Measurements from ENCODE around the gene ACADVL.

ACADVL gene

GRCh38 chr17:7250695-7251627 is 31.2 kb downstream of the ACADVL start:
- no peak for DNase-seq (ENCODE audit: low read depth in 2 of 3, low spot score in 1 of 3)

- DNase-seq (ENCODE audit: low read depth in 2 of 3, low spot score in 1 of 3), result peak; percentile 96 to 99 (median 98)
These were observed 32.0 kb downstream of the ACADVL start, which contains the start of gene CTDNEP1 for GRCh38 chr17:7251661-7252175. Gene CTDNEP1, minus strand, starts transcription at chr17:7251734. Its CDS starts 438 bp downstream, at chr17:7251296.

GRCh38 chr17:7252176-7253043 is 32.7 kb downstream of the ACADVL start, which contains the start of gene ELP5:
Gene ELP5, plus strand, starts transcription at chr17:7252215. Its CDS starts 336 bp downstream, at chr17:7252551.
- peak; percentile 84 to 88 (median 87) for DNase-seq (ENCODE audit: low read depth in 2 of 3, low spot score in 1 of 3)

GRCh38 chr17:7253082-7253481 is 33.3 kb downstream of the ACADVL start:
- DNase-seq (ENCODE audit: low read depth in 2 of 3, low spot score in 1 of 3), result no peak

DNA sequence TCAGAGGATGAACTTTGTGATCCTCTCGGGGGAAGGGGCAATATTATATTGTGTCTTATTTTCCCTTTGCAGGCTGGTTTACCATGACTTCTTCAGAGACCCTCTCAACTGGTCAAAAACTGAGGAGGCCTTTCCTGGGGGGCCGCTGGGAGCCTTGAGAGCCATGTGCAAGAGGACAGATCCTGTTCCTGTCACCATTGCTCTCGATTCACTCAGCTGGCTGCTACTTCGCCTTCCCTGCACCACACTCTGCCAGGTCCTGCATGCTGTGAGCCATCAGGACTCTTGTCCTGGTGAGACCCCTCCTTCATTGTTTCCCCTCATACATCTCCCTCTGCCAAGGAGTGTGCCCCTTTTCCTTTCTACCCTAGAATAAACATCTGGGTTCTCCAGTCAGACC is 34.8 kb downstream of the ACADVL start:
- no peak for DNase-seq (ENCODE audit: low read depth in 2 of 3, low spot score in 1 of 3)

DNA sequence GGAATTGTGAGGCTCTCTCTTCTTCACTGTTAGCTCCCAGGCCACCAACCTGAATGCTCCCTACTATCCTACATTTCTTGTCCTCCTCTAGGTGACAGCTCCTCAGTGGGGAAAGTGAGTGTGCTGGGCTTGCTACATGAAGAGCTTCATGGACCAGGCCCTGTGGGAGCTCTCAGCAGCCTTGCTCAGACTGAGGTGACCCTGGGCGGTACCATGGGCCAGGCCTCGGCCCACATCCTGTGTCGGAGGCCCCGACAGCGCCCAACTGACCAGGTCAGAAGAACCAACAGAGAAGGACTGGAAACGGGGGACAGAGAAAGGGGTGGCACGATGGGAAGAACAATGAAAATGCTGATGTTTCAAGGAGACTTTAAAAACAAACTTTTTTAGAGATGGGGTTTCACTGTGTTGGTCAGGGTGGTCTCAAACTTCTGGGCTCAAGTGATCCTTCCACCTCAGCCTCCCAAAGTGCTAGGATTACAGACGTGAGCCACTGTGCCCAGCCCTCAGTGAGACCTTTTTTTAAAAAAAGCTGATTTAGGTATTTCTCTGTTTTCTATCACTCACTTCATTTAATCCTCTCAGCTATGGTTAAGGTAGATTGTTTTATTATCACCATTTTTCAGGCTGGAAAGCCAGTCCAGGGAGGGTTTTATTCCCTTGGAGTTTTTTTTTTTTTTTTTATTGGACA is 37.2 kb downstream of the ACADVL start:
- no peak for DNase-seq (ENCODE audit: low read depth in 2 of 3, low spot score in 1 of 3)

DNA sequence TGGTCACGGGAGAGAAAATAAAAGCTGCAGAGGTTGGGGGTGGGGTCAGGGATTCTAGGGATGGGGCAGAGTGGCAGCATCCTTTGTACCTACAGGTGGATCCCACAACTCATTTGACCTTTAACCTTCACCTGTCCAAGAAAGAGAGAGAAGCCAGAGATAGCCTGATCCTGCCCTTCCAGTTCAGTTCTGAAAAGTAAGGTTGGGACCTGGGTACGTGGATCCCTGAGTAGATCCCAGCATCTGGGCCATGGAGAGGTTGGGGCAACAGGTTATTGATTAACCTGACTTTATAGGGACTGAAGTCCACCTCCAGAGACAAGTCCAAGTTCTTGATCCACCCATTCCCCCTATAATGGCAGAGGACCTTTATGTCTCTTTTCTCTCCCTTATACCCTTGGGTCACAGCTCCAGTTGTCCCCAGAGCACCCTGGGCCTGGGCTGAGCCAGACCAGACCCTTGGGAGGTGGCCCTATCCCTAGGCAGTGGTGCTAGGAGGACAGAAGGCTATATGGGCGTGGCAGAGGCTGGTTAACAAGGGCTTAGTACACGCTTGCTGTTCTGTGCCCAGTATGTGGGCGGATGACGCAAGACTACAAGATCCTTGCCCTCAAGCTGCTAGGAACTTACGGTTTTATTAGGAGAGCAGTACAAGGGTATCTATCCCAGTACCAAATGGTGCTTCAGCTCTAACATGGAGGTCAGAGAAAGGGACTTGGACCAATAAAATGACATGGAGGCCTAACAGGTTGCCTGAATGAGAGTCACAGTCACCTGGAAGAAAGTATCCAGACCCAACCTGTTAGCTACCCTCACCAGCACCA is 39.2 kb downstream of the ACADVL start:
- DNase-seq (ENCODE audit: low read depth in 2 of 3, low spot score in 1 of 3), result no peak

DNA sequence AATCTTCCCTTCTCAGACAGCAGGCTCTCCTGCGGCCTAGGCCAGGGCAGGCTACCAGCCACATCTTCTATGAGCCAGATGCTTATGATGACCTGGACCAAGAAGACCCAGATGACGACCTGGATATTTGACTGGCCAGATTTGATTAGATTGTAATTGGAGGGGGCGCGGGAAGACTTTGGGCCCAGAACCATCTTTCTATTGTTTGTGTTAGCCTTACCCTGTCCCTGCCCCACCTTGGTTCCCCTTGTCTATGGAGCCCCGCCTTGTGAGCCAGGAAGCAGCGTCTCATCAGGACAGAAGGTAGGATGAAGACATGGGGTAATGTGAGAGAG is 39.8 kb downstream of the ACADVL start:
- no peak for DNase-seq (ENCODE audit: low read depth in 2 of 3, low spot score in 1 of 3)

- no peak for DNase-seq (ENCODE audit: low read depth in 2 of 3, low spot score in 1 of 3)
These were observed 40.4 kb downstream of the ACADVL start for GRCh38 chr17:7260151-7260550.

DNA sequence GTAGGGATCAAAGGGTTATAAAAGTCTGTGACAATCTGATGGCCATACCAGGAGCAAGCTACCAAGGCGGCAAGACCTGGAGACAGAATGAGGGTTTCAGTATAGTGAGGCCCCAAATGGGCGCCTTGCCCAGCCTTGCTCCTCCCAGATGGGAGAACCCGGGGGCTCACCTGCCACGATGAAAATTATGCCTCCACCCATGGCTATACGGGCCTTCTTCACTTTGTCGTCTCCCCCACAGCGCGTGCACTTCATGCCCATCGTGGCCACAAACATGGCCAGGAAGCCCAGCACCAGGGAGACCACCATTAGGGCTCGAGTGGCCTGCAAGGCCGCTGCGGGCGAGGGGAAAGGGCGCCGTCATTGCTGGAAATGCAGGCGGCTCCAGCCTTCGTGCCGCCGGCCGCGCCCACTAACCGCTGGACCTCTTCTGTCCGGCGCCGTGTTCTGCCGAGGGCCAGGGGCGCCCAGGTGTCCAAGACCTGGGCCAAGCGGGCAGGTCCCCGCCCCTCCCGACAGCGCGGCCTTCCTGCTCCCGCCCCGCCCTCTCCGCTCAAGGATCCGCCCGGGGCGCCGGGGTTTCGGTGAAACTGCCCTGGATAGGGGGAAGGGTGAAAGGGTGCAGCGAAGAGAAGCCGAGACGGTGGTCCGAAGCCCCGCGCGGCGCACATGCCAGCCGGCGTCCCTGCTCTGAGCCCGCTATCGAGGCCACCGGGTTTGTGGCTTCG is 41.1 kb downstream of the ACADVL start:
- no peak for DNase-seq (ENCODE audit: low read depth in 2 of 3, low spot score in 1 of 3)

- no peak for DNase-seq (ENCODE audit: low read depth in 2 of 3, low spot score in 1 of 3)
These were observed 41.8 kb downstream of the ACADVL start for GRCh38 chr17:7261379-7262191.

- no peak for DNase-seq (ENCODE audit: low read depth in 2 of 3, low spot score in 1 of 3)
These were observed 42.6 kb downstream of the ACADVL start, which contains the start of gene CLDN7 for GRCh38 chr17:7262192-7262934. Gene CLDN7, minus strand, starts transcription at chr17:7262478. Its CDS starts 435 bp downstream, at chr17:7262043.

DNA sequence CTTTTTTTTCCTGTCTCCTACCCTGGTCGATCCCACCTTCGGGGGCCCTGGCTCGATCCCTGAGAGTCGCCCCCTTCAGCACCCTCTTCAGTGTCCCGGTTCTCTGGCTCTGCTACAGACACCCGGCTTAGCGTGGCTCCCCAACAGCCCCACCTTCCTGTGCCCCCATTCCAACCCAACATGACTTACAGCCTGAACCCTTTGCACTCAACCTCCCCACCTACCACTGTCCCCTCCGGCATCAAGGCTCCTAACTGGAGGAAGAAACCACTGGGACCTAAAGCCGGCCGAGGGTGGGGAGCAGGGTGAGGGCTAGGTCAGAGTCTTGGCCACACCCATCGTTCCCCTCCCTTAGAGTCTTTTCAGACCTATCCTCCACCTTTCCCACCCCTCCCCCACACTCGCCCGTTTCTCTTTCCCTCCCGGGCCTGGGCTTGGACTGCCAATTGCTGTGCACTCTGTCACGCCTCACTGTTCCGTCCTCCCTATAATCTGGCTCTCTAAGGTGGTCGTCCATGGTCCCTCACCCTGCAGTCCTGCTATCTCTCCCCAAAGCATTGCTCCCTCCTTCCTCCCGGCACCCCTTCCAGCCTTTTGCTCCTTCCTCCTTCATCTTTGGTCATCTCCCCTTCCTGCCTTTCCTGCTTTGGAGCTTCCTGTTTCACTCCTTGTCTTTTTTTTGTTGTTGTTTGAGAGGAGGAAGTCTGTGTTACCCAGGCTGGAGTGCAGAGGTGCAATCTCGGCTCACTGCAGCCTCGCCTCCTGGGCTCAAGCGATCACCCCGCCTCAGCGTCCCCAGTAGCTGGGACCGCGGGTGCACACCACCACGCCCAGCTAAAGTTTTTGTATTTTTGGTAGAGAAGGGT is 43.4 kb downstream of the ACADVL start:
- no peak for DNase-seq (ENCODE audit: low read depth in 2 of 3, low spot score in 1 of 3)

- DNase-seq (ENCODE audit: low read depth in 2 of 3, low spot score in 1 of 3), result no peak
These were observed 44.0 kb downstream of the ACADVL start for GRCh38 chr17:7263801-7264078.

DNA sequence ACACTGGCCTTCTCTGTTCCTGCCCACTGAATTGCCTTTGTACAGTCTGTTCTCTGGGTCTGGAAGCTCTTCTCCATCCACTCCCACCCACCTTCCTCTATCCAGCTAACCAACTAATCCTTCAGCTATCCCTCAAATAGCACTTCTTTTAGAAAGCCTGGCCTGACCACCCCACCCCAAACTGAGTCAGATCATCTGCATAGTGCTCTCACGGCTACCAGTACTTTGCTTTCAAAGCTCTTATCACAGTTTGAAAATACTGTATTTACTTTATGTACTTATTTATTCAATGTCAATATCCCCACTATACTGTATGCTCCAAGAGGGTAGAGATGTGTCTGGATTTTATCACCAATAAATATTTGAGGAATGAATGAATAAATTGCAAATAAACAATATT is 47.0 kb downstream of the ACADVL start:
- DNase-seq (ENCODE audit: low read depth in 2 of 3, low spot score in 1 of 3), result no peak

All from stimulated activated CD4-positive, alpha-beta T cell treated with anti-CD3 and anti-CD28 coated beads, Interleukin-12 subunit alpha, Interleukin-12 subunit beta, amount 100 ng/mL, for 48 hours (primary cell).